ENCODE measurements around the gene ELK3.

Gene ELK3

GRCh38 chr12:96237035-96237434 is 42.9 kb downstream of the ELK3 start:
- no peak for DNase-seq

GRCh38 chr12:96237465-96238077 is 43.4 kb downstream of the ELK3 start:
- peak in 4 of 5 experiments; percentile 31 to 78 (median 46) for DNase-seq

GRCh38 chr12:96238336-96239047 is 44.3 kb downstream of the ELK3 start:
- DNase-seq, result no peak

GRCh38 chr12:96239711-96240635 is 45.8 kb downstream of the ELK3 start:
- DNase-seq, result no peak

- no peak for DNase-seq
Observed at GRCh38 chr12:96240656-96241055, 46.5 kb downstream of the ELK3 start.

- DNase-seq, result no peak
Observed at GRCh38 chr12:96241431-96241830, 47.3 kb downstream of the ELK3 start.

- DNase-seq, result peak; percentile 17 to 95 (median 69)
Observed at GRCh38 chr12:96241846-96242256, 47.7 kb downstream of the ELK3 start.

- peak in 1 of 5 experiments; percentile 53 for DNase-seq
Observed at GRCh38 chr12:96242597-96242996, 48.4 kb downstream of the ELK3 start.

GRCh38 chr12:96244826-96245225 is 50.7 kb downstream of the ELK3 start:
- no peak for DNase-seq

- DNase-seq, result no peak
Observed at GRCh38 chr12:96246926-96247505, 52.8 kb downstream of the ELK3 start.

- no peak for DNase-seq
Observed at GRCh38 chr12:96247563-96247962, 53.4 kb downstream of the ELK3 start.

- no peak for DNase-seq
Observed at GRCh38 chr12:96248136-96248931, 54.2 kb downstream of the ELK3 start.

GRCh38 chr12:96249196-96250118 is 55.3 kb downstream of the ELK3 start:
- no peak for DNase-seq

GRCh38 chr12:96250119-96250685 is 56.0 kb downstream of the ELK3 start:
- no peak for DNase-seq

- DNase-seq, result no peak
Observed at GRCh38 chr12:96255077-96255476, 60.9 kb downstream of the ELK3 start.

GRCh38 chr12:96256672-96257361 is 62.6 kb downstream of the ELK3 start:
- no peak for DNase-seq

GRCh38 chr12:96257550-96258103 is 63.5 kb downstream of the ELK3 start:
- no peak for DNase-seq

GRCh38 chr12:96258104-96258961 is 64.2 kb downstream of the ELK3 start:
- DNase-seq, result peak in 2 of 5 experiments; percentile 36 to 37

GRCh38 chr12:96260231-96260630 is 66.1 kb downstream of the ELK3 start:
- no peak for DNase-seq

All from T-helper 2 cell (primary cell).